ENCODE results near the gene ZNF333. TPM values are rescaled to one million over a fixed set of nuclear protein-coding genes. Genes with fewer than 3 reads are reported as not detected.
"Not testable (repeated sequence)": the region's sequence is repeated elsewhere in the genome, so short reads cannot be mapped to it uniquely, and the experiment has no call there.

Gene ZNF333
- total RNA-seq, 2 donors from 2014 or later = 14.2 to 18.2 TPM

- DNase-seq (no peak), ATAC-seq (no peak)
- intact Hi-C loops (cut with DNase I) = no loop called here
- Histone ChIP-seq H3K27ac (no peak overlapping the region), H3K4me3 (no peak overlapping the region), H3K4me1 (no peaks in the 10 kb centered on the region), H3K36me3 (replicated peaks in 1 of 2; ENCODE audit: insufficient read depth in 1 of 2, low read depth in 2 of 2) (no peaks in the 10 kb centered on the region), H3K9me3 (no peaks in the 10 kb centered on the region), H3K27me3 (no peaks in the 10 kb centered on the region)
- TF ChIP-seq CTCF (IDR thresholded peaks at IDR 0.05) (no peak), POLR2A (IDR thresholded peaks at IDR 0.05) (no peak)
- 34 to 38% methylated on average over 5 of the region's 5 CpGs for WGBS, 2 donors
Observed at GRCh38 chr19:14779151-14779550, 89.3 kb downstream of the ZNF333 start.

- intact Hi-C loops (cut with DNase I) = not testable (repeated sequence)
- 57 to 76% methylated on average over 12 to 13 of the region's 14 CpGs for WGBS, 2 donors
Observed at GRCh38 chr19:14780622-14781225, 90.9 kb downstream of the ZNF333 start.

GRCh38 chr19:14781713-14782536 lies 92.1 kb downstream of the ZNF333 start:
- H3K36me3 ChIP-seq (replicated peaks in 1 of 2; ENCODE audit: insufficient read depth in 1 of 2, low read depth in 2 of 2); intact Hi-C loops (cut with DNase I); H3K9me3 ChIP-seq; ATAC-seq; H3K27me3 ChIP-seq; H3K4me1 ChIP-seq; DNase-seq; H3K27ac ChIP-seq; H3K4me3 ChIP-seq: not testable (repeated sequence)
- WGBS, 2 donors = 72 to 75% methylated on average over 17 of the region's 17 CpGs

More at GRCh38 chr19:14780622-14781225, 90.9 kb downstream of the ZNF333 start:
- H3K4me3 ChIP-seq; H3K4me1 ChIP-seq; H3K27ac ChIP-seq; H3K27me3 ChIP-seq; H3K36me3 ChIP-seq (replicated peaks in 1 of 2; ENCODE audit: insufficient read depth in 1 of 2, low read depth in 2 of 2); DNase-seq; H3K9me3 ChIP-seq; ATAC-seq: not testable (repeated sequence)

GRCh38 chr19:14782626-14783409 lies 93.0 kb downstream of the ZNF333 start:
- Histone ChIP-seq H3K4me3 (no peak overlapping the region), H3K4me1 (no peaks in the 10 kb centered on the region), H3K27ac (peak overlapping the region in 1 of 4 donors; percentile 12), H3K36me3 (replicated peaks in 1 of 2; ENCODE audit: insufficient read depth in 1 of 2, low read depth in 2 of 2) (no peaks in the 10 kb centered on the region), H3K9me3 (no peaks in the 10 kb centered on the region), H3K27me3 (no peaks in the 10 kb centered on the region)
- WGBS, 2 donors = 73 to 77% methylated on average over 16 of the region's 16 CpGs
- ATAC-seq (no peak), DNase-seq (no peak)
- intact Hi-C loops (cut with DNase I) = no loop called here
- TF ChIP-seq CTCF (IDR thresholded peaks at IDR 0.05) (no peak), POLR2A (IDR thresholded peaks at IDR 0.05) (no peak)

Other genes with a start within 250 kb of the ZNF333 start
- 1 to 10 TPM in 1 of 2 donors, not detected in 1; 3.6 TPM for gene PTGER1, start 214.7 kb upstream of the ZNF333 start, total RNA-seq
- gene GIPC1, start 193.9 kb upstream of the ZNF333 start, total RNA-seq = 100 to 1,000 TPM in 1 of 2 donors, 10 to 100 TPM in 1; 34.5 to 120 TPM
- 10 to 100 TPM; 24.4 to 33.2 TPM for gene DNAJB1, start 171.7 kb upstream of the ZNF333 start, total RNA-seq
- 10 to 100 TPM; 26.2 to 28.7 TPM for gene TECR, start 160.5 kb upstream of the ZNF333 start, total RNA-seq
- gene NDUFB7, start 118.0 kb upstream of the ZNF333 start, total RNA-seq = 100 to 1,000 TPM; 121 to 206 TPM
- not detected for gene CLEC17A, start 107.0 kb upstream of the ZNF333 start, total RNA-seq
- not detected for gene ADGRE3, start 15.2 kb upstream of the ZNF333 start, total RNA-seq
- gene ADGRE2, start 88.5 kb downstream of the ZNF333 start, total RNA-seq = 1 to 10 TPM in 1 of 2 donors, under 1 TPM in 1; 0.33 to 1.3 TPM
- not detected for gene OR7A5, start 145.1 kb downstream of the ZNF333 start, total RNA-seq
- not detected for gene OR7C1, start 145.1 kb downstream of the ZNF333 start, total RNA-seq
- gene OR7A10, start 158.9 kb downstream of the ZNF333 start, total RNA-seq = not detected
- gene OR7A17, start 196.1 kb downstream of the ZNF333 start, total RNA-seq = not detected